ENCODE measurements around the gene RNF220.
A peak's percentile ranks its signal among the peaks of the same experiment; 100 is the strongest.

The RNF220 gene

GRCh38 chr1:44375547-44375946, 29.5 kb upstream of the RNF220 start:
- no peaks in the 10 kb centered on the region for H3K36me3 ChIP-seq (ENCODE audit: control insufficient read depth, insufficient read depth, low read length)
- H3K9me3 ChIP-seq (ENCODE audit: control insufficient read depth, low read length) = no peaks in the 10 kb centered on the region
- H3K27ac ChIP-seq (ENCODE audit: insufficient read depth, low read depth, low read length, poor library complexity, severe bottlenecking) = no peak overlapping the region
- WGBS, 2 experiments = 93 to 94% methylated on average over 6 of the region's 6 CpGs
- H3K27me3 ChIP-seq (ENCODE audit: control insufficient read depth, insufficient read depth, low read length, poor library complexity, severe bottlenecking) = peaks cover 15% of the 10 kb centered on the region
- H3K4me3 ChIP-seq (ENCODE audit: insufficient read depth, low read depth, low read length) = no peak overlapping the region
- H3K4me1 ChIP-seq (ENCODE audit: control insufficient read depth, insufficient read depth, low read length) = peaks cover 6% of the 10 kb centered on the region

GRCh38 chr1:44377925-44378784, 26.9 kb upstream of the RNF220 start:
- Histone ChIP-seq H3K36me3 (ENCODE audit: control insufficient read depth, insufficient read depth, low read length) (no peaks in the 10 kb centered on the region), H3K9me3 (ENCODE audit: control insufficient read depth, low read length) (no peaks in the 10 kb centered on the region), H3K4me3 (ENCODE audit: insufficient read depth, low read depth, low read length) (no peak overlapping the region), H3K27ac (ENCODE audit: insufficient read depth, low read depth, low read length, poor library complexity, severe bottlenecking) (no peak overlapping the region), H3K27me3 (ENCODE audit: control insufficient read depth, insufficient read depth, low read length, poor library complexity, severe bottlenecking) (peaks cover 26% of the 10 kb centered on the region), H3K4me1 (ENCODE audit: control insufficient read depth, insufficient read depth, low read length) (peaks cover 6% of the 10 kb centered on the region)
- WGBS, 2 experiments = 71 to 73% methylated on average over 12 of the region's 12 CpGs

DNA sequence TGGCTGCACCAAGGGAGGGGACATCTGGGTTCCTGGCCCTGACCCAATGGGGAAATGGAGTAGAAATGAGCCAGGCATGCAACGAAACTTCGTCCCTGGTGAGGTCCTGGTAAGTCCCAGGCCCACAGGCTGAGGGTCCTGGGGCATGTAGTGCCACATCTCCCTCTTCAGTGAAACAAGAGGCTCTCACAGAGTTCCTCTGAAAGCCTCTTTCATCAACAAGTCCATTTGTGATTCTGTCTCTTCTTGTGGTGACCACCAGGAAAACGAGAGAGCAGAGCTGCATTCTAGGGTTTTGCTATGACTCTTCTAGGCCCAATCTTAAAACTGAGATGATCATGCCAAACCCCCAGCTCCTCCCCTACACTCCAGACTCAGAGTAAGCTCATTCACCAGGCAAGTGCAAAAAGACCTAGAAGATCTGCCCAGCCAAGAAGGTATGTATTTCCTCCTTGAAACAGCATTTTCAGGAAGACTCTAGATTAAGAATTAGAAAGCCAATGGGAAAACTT, 24.3 kb upstream of the RNF220 start:
- Histone ChIP-seq H3K27me3 (ENCODE audit: control insufficient read depth, insufficient read depth, low read length, poor library complexity, severe bottlenecking) (peaks cover 27% of the 10 kb centered on the region), H3K9me3 (ENCODE audit: control insufficient read depth, low read length) (no peaks in the 10 kb centered on the region), H3K27ac (ENCODE audit: insufficient read depth, low read depth, low read length, poor library complexity, severe bottlenecking) (no peak overlapping the region), H3K36me3 (ENCODE audit: control insufficient read depth, insufficient read depth, low read length) (no peaks in the 10 kb centered on the region), H3K4me1 (ENCODE audit: control insufficient read depth, insufficient read depth, low read length) (peaks cover 6% of the 10 kb centered on the region), H3K4me3 (ENCODE audit: insufficient read depth, low read depth, low read length) (no peak overlapping the region)
- 88 to 90% methylated on average over 3 of the region's 3 CpGs for WGBS, 2 experiments

DNA sequence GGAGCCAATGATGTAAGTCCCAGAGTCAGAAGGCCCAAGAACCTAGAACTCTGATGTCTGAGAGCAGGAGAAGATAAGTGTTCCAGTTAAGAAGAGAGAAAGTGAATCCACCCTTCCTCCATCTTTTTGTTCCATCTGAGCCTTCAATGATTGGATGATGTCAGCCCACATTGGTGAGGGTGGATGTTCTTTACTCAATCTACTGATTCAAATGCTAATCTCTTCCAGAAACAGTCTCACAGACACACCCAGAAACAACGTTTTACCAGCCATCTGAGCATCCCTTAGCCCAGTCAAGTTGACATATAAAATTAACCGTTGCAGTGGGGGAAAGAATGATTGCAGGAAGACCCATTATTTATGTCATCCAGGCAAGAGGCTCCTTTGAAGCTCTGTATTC, 16.5 kb upstream of the RNF220 start:
- H3K27ac ChIP-seq (ENCODE audit: insufficient read depth, low read depth, low read length, poor library complexity, severe bottlenecking) = no peak overlapping the region
- H3K9me3 ChIP-seq (ENCODE audit: control insufficient read depth, low read length) = no peaks in the 10 kb centered on the region
- no peaks in the 10 kb centered on the region for H3K36me3 ChIP-seq (ENCODE audit: control insufficient read depth, insufficient read depth, low read length)
- 58 to 67% methylated on average over 2 of the region's 2 CpGs for WGBS, 2 experiments
- peaks cover 15% of the 10 kb centered on the region for H3K27me3 ChIP-seq (ENCODE audit: control insufficient read depth, insufficient read depth, low read length, poor library complexity, severe bottlenecking)
- H3K4me3 ChIP-seq (ENCODE audit: insufficient read depth, low read depth, low read length) = no peak overlapping the region
- no peaks in the 10 kb centered on the region for H3K4me1 ChIP-seq (ENCODE audit: control insufficient read depth, insufficient read depth, low read length)

DNA sequence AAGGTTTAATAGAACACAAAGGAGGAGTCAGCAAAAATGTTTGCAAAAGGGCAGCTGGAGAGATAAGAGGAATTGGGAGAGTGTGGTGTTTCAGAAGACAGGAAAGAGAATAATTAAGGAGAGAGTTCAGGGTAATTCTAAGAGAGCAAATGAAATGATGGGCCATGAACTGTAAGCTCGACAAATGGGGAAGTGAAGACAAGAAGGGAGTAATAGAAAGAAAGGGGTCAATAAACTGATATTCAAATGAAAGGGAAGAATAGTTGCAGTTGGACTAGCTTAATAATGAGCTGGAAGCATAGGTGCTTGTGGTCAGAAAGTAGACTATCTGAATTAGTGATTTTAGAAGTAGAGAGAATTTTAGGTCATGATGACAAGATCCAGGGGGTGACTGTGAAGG, 15.6 kb upstream of the RNF220 start:
- H3K36me3 ChIP-seq (ENCODE audit: control insufficient read depth, insufficient read depth, low read length) = no peaks in the 10 kb centered on the region
- no peak overlapping the region for H3K27ac ChIP-seq (ENCODE audit: insufficient read depth, low read depth, low read length, poor library complexity, severe bottlenecking)
- no peaks in the 10 kb centered on the region for H3K4me1 ChIP-seq (ENCODE audit: control insufficient read depth, insufficient read depth, low read length)
- 92 to 95% methylated on average over 1 of the region's 1 CpG for WGBS, 2 experiments
- peaks cover 15% of the 10 kb centered on the region for H3K27me3 ChIP-seq (ENCODE audit: control insufficient read depth, insufficient read depth, low read length, poor library complexity, severe bottlenecking)
- no peak overlapping the region for H3K4me3 ChIP-seq (ENCODE audit: insufficient read depth, low read depth, low read length)
- H3K9me3 ChIP-seq (ENCODE audit: control insufficient read depth, low read length) = no peaks in the 10 kb centered on the region

- WGBS, 2 experiments = 84 to 91% methylated on average over 1 of the region's 1 CpG
- Histone ChIP-seq H3K4me1 (ENCODE audit: control insufficient read depth, insufficient read depth, low read length) (no peaks in the 10 kb centered on the region), H3K36me3 (ENCODE audit: control insufficient read depth, insufficient read depth, low read length) (no peaks in the 10 kb centered on the region), H3K27me3 (ENCODE audit: control insufficient read depth, insufficient read depth, low read length, poor library complexity, severe bottlenecking) (peaks cover 15% of the 10 kb centered on the region), H3K4me3 (ENCODE audit: insufficient read depth, low read depth, low read length) (no peak overlapping the region), H3K27ac (ENCODE audit: insufficient read depth, low read depth, low read length, poor library complexity, severe bottlenecking) (no peak overlapping the region), H3K9me3 (ENCODE audit: control insufficient read depth, low read length) (no peaks in the 10 kb centered on the region)
These were observed 14.8 kb upstream of the RNF220 start for GRCh38 chr1:44390277-44390676.

DNA sequence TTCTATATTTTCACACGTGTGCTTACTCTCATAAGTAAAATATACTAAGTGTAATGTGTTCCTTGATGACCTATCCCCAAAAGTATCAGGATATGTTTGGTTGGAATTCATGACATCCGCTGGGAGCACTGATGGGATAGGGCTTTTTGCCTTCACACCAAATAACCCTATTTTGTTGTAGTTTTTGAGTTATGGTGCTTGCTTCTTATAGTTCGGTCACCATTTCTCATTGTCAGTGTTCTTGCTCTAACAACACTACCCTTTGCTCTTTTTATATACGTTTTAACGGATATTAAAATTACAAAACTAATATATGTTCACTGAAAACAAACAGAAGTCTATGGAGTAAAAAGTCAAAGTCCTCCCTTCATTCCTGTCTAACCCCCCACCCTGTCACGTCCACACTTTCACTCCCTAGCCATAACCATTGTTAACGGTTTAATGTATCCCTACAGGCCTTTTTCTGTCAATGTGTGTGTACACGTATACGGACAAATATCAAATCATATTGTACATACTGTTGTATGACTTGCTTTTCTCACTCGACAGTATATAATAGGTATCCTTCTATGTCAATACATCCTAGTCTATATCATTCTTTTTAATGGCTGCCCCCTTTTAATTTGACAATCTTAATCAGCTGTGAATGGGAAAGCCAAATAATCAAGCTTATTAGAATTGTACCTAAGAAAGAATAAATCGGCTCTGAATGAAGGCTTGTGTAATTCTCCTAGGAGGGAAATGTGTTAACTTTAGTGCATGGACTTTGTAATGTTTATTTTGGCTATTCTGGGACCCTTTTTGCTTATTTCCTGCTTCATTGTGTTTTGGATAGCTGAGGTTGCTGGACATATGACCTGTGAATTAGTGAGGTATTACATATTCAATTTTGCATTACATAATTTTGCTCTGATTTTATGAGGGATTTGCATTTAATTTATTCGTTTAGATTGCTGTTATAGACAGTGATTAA, 3.5 kb upstream of the RNF220 start:
- no peak overlapping the region for H3K27ac ChIP-seq (ENCODE audit: insufficient read depth, low read depth, low read length, poor library complexity, severe bottlenecking)
- H3K9me3 ChIP-seq (ENCODE audit: control insufficient read depth, low read length) = no peaks in the 10 kb centered on the region
- peaks cover 37% of the 10 kb centered on the region for H3K27me3 ChIP-seq (ENCODE audit: control insufficient read depth, insufficient read depth, low read length, poor library complexity, severe bottlenecking)
- H3K36me3 ChIP-seq (ENCODE audit: control insufficient read depth, insufficient read depth, low read length) = no peaks in the 10 kb centered on the region
- H3K4me1 ChIP-seq (ENCODE audit: control insufficient read depth, insufficient read depth, low read length) = peaks cover 5% of the 10 kb centered on the region
- no peak overlapping the region for H3K4me3 ChIP-seq (ENCODE audit: insufficient read depth, low read depth, low read length)
- WGBS, 2 experiments = 91% methylated on average over 10 to 11 of the region's 12 CpGs

DNA sequence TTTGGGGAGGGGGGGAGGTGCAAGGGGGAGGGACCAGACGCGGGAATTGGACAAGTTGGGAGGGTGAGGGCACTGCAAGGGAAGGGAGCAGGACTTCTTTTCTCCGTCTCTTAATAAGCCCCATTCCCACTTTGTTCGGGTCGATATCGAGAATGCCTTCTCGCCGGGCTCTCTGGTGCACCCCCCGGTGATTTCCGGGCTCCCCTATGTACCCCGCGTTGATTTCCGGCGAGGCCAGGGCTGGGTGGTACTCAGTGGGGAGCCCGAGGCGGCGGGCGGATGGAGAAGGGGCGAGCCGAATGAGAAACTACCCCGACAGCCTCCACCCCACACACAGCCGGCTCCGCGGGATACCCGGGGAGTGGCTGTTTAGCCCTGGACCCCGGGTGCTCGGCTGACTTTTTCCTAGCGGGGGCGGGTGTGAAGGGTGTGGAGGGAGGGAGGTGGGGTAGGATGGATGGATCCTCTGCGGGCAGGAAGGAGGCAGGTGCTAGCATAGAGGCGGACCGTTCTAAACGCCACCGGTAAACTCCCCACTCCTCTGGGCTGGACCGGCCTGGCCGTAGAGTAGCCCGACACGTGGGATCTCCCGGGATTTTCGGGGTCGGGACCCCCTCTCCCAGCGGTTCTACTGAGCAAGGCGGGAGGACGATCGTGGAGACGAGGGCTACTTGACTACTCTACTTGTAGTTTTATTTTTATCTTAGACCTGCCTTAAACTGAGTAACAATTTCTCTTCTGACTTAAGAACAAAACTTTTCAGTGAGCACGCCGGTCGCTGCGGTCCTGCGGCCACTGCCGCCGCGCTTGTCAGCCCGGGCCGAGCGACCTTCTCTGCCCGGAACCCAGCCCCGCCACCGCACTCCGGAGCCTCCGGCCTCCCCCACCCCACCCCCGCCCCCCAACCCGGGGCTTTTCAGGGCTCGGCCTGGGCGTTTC, 1.0 kb downstream of the RNF220 start:
- Histone ChIP-seq H3K9me3 (ENCODE audit: control insufficient read depth, low read length) (no peaks in the 10 kb centered on the region), H3K4me1 (ENCODE audit: control insufficient read depth, insufficient read depth, low read length) (peaks cover 5% of the 10 kb centered on the region), H3K36me3 (ENCODE audit: control insufficient read depth, insufficient read depth, low read length) (no peaks in the 10 kb centered on the region), H3K4me3 (ENCODE audit: insufficient read depth, low read depth, low read length) (peak overlapping the region; percentile 56), H3K27ac (ENCODE audit: insufficient read depth, low read depth, low read length, poor library complexity, severe bottlenecking) (peak overlapping the region; percentile 33), H3K27me3 (ENCODE audit: control insufficient read depth, insufficient read depth, low read length, poor library complexity, severe bottlenecking) (peaks cover 63% of the 10 kb centered on the region)
- 0% methylated on average over 63 to 66 of the region's 66 CpGs for WGBS, 2 experiments

DNA sequence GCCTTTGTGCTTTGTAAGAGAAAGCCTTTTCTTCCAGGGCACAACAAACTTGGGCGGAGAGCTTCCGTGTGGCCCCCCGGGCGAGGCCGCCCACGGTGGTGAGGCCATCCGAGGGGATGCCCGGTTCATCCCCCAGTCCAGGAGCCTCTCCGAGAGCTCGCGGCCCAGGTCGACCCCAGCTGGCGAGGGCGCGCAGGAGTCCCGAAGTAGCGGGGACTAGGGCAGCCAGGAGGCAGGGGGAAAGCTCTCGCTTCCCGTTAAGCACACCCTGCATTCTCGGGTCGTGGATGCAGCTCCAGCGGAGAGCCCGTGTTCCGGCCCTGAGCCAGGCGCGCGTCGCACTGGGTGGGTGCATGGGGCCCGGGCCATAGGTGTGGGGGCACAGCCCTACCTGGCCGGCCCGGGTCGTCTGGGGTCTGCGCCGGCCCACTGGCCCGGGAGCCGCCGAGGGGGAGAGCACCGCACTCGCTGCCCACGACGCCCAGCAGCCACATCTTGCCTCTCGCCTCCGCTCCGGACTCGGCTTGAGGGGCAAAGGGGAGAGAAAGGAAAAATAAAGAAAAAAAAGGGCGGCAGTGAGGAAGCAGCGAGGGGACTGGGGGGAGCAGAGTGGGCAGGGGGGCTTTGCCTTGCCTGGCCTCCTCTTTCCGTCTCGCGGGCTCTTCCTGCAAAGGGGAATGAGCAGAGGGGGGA, 1.8 kb downstream of the RNF220 start:
- Histone ChIP-seq H3K4me3 (ENCODE audit: insufficient read depth, low read depth, low read length) (peak overlapping the region; percentile 56), H3K4me1 (ENCODE audit: control insufficient read depth, insufficient read depth, low read length) (peaks cover 5% of the 10 kb centered on the region), H3K27ac (ENCODE audit: insufficient read depth, low read depth, low read length, poor library complexity, severe bottlenecking) (no peak overlapping the region), H3K27me3 (ENCODE audit: control insufficient read depth, insufficient read depth, low read length, poor library complexity, severe bottlenecking) (peaks cover 71% of the 10 kb centered on the region), H3K9me3 (ENCODE audit: control insufficient read depth, low read length) (no peaks in the 10 kb centered on the region), H3K36me3 (ENCODE audit: control insufficient read depth, insufficient read depth, low read length) (no peaks in the 10 kb centered on the region)
- 1% methylated on average over 50 of the region's 50 CpGs for WGBS, 2 experiments

Measured in ectodermal cell (in vitro differentiated cells).